Measurements from ENCODE around the gene FAM234B.

The FAM234B gene

DNA sequence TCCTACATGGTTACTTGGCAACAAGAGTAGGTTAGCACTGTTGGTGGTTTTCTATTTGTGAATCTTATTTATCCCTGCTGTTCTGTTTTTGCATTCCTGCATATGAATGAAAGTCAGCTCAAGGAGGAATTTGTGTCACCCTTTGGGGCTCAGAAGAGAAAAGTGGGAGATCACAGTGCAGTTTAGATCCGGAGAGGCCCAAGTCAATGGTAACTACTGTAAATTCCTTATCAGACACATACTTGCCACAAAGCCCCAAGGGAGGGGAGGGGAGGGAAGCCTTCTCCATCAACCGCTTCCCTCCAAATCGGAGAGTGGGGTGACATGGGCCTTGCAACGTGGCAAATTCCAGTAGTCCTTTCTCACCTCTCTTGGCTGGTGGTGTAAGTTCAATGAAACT, 44.3 kb downstream of the FAM234B start:
- no peaks in the 10 kb centered on the region for H3K27me3 ChIP-seq
- H3K36me3 ChIP-seq = peaks cover 13 to 27% (median 17%) of the 10 kb centered on the region in 11 experiments; a peak in 21 of 22 replicates
- peaks cover 36 to 57% (median 46%) of the 10 kb centered on the region in 10 experiments for H3K4me1 ChIP-seq
- H3K9ac ChIP-seq = no peak overlapping the region
- no peaks in the 10 kb centered on the region for H4K20me1 ChIP-seq
- H3K4me3 ChIP-seq = no peak overlapping the region
- H3K9me3 ChIP-seq (replicated peaks in 1 of 11) = peaks cover 10 to 19% (median 13%) of the 10 kb centered on the region in 11 experiments; a peak in 12 of 22 replicates
- TF ChIP-seq Cebpa-rat (IDR thresholded peaks at IDR 0.05) = no peak
- H3K4me2 ChIP-seq = peak overlapping the region; percentile 7 to 80 (median 64); a peak in 20 of 22 replicates
- H3K27ac ChIP-seq = no peak overlapping the region

DNA sequence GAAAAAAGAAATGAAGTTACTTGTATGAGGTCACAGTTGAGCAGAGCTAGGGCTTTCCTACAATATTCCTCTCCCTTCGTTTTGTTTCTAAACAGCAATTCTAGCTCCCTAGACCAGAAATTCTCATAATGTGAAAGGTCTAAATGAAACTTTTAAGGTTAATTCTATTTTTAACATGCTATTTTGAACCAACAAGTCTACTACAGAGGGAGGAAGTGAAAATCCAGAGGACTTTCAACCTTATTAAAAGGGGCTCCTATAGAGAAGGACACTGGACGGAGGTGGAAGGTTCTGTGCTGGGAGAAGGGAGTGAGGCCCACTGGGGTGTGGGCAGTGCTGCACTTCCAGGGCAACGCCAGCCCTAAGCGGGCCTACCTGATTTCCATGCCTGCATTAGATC, 45.9 kb downstream of the FAM234B start:
- peaks cover 40 to 73% (median 62%) of the 10 kb centered on the region in 10 experiments for H3K4me1 ChIP-seq
- H3K4me3 ChIP-seq = no peak overlapping the region
- no peaks in the 10 kb centered on the region for H4K20me1 ChIP-seq
- no peak overlapping the region for H3K27ac ChIP-seq
- TF ChIP-seq Cebpa-rat (IDR thresholded peaks at IDR 0.05) = no peak
- H3K27me3 ChIP-seq = no peaks in the 10 kb centered on the region
- H3K9me3 ChIP-seq (replicated peaks in 1 of 11) = peaks cover 0 to 5% (median under 1%) of the 10 kb centered on the region in 11 experiments; a peak in 7 of 22 replicates
- peaks cover under 1 to 13% (median 4%) of the 10 kb centered on the region in 11 experiments; a peak in 15 of 22 replicates for H3K36me3 ChIP-seq
- H3K4me2 ChIP-seq = peak overlapping the region; percentile 41 to 80 (median 67)
- H3K9ac ChIP-seq = no peak overlapping the region

DNA sequence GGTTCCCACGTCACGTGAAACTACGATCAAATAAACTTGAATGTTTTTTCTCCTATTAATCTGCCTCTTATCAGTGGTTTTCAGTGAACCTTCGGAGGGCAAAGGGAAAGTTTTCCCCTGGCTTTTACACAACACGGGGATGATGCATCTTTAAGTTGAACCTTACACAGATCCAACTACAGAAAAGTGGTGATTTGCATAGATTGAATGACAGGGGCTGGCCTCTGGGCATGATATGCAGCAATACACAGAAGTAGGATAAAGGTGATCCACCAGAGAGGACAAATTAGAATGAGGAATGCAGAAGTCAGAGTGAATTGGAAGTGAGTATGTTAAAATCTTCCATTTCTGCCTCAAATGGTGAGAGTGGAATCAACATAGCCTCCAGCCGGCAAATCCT, 47.7 kb downstream of the FAM234B start:
- Histone ChIP-seq H3K27me3 (no peaks in the 10 kb centered on the region), H3K9me3 (replicated peaks in 1 of 11) (0 out of 22 replicates have a peak, but pooled peaks cover 0 to 4% (median 0%) of the 10 kb centered on the region in 11 experiments), H3K4me3 (no peak overlapping the region), H3K4me1 (peaks cover 40 to 89% (median 72%) of the 10 kb centered on the region in 10 experiments), H3K4me2 (peak overlapping the region in 3 of 11 experiments; percentile 18 to 31 (median 27); a peak in 2 of 22 replicates), H4K20me1 (no peaks in the 10 kb centered on the region), H3K9ac (no peak overlapping the region), H3K27ac (0 out of 22 replicates have a peak overlapping the region, but pooled peaks of 3 of the 11 experiments have one; percentile 0 to 3 (median 1)), H3K36me3 (no peaks in the 10 kb centered on the region)
- TF ChIP-seq Cebpa-rat (IDR thresholded peaks at IDR 0.05) = no peak

DNA sequence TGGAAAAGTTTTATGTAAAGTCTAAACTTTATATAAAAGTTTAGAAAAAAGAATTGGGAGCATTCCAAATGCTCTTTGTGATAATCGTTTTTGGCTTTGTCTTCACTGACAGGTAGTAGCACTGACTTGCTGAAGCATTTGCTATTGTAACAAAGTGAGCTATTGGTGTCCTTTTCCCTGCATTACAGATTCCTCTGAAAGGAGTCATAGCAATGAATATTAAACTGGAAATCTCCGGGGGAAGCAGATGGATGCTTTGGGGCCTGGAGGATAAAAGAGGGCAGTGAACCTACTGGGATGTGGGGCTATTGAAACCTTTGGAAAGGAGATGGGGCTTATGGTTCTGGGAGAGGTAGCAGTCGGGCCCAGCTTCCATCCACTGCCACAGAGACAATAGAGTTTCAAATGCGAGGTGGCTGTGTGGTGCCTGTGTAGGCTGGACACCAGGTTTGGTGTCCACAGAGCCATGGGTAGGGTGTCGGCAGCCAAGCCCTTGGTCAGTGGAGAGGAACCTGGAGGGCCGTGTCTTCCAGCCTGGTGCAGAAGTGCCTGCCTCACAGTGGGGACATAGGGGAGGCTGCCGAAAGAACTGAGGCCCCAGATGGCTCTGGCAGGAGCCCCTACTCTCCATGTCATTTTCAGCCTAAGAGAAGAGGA, 49.1 kb downstream of the FAM234B start:
- no peaks in the 10 kb centered on the region for H3K36me3 ChIP-seq
- H3K4me3 ChIP-seq = no peak overlapping the region
- peaks cover 40 to 92% (median 75%) of the 10 kb centered on the region in 10 experiments for H3K4me1 ChIP-seq
- peak overlapping the region in 7 of 11 experiments; percentile 7 to 53 (median 19); a peak in 7 of 22 replicates for H3K9ac ChIP-seq
- peak overlapping the region in 10 of 11 experiments; percentile 16 to 74 (median 60); a peak in 17 of 22 replicates for H3K27ac ChIP-seq
- H3K4me2 ChIP-seq = peak overlapping the region in 8 of 11 experiments; percentile 16 to 90 (median 68); a peak in 16 of 22 replicates
- TF ChIP-seq Cebpa-rat (IDR thresholded peaks at IDR 0.05) = no peak
- 0 out of 22 replicates have a peak, but pooled peaks cover 0 to 4% (median 0%) of the 10 kb centered on the region in 11 experiments for H3K9me3 ChIP-seq (replicated peaks in 1 of 11)
- H4K20me1 ChIP-seq = no peaks in the 10 kb centered on the region
- no peaks in the 10 kb centered on the region for H3K27me3 ChIP-seq

GRCh38 chr12:13093848-13094220, 49.7 kb downstream of the FAM234B start:
- no peaks in the 10 kb centered on the region for H3K36me3 ChIP-seq
- no peak overlapping the region for H3K4me3 ChIP-seq
- no peaks in the 10 kb centered on the region for H3K27me3 ChIP-seq
- peak overlapping the region in 7 of 11 experiments; percentile 7 to 53 (median 19); a peak in 9 of 22 replicates for H3K9ac ChIP-seq
- 0 out of 22 replicates have a peak, but pooled peaks cover 0 to 4% (median 0%) of the 10 kb centered on the region in 11 experiments for H3K9me3 ChIP-seq (replicated peaks in 1 of 11)
- no peaks in the 10 kb centered on the region for H4K20me1 ChIP-seq
- H3K27ac ChIP-seq = peak overlapping the region in 10 of 11 experiments; percentile 16 to 74 (median 60); a peak in 17 of 22 replicates
- H3K4me1 ChIP-seq = peaks cover 40 to 92% (median 75%) of the 10 kb centered on the region in 10 experiments
- H3K4me2 ChIP-seq = peak overlapping the region in 10 of 11 experiments; percentile 2 to 90 (median 66); a peak in 18 of 22 replicates
- TF ChIP-seq Cebpa-rat (IDR thresholded peaks at IDR 0.05) = no peak

DNA sequence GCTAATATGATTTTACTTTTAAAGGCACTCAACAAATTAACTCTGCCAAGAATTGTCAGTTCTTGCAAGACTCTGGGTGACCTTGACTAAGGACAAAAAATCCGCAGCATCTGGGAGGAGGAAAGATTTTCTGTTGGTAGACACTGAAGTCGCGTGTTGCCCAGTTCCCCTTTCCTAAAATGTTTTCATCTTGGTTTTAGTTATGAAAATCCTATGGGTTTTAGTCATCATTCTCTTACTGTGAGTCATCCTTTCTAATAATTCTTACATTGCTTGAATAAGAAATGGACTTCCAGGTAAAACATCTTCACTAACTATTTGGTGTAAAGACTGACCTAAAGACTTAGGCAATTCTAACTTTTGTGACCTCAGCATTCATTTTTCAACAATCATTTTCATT, 50.2 kb downstream of the FAM234B start:
- Histone ChIP-seq H3K27me3 (no peaks in the 10 kb centered on the region), H3K36me3 (no peaks in the 10 kb centered on the region), H3K27ac (peak overlapping the region in 9 of 11 experiments; percentile 21 to 74 (median 61); a peak in 15 of 22 replicates), H3K9me3 (replicated peaks in 1 of 11) (0 out of 22 replicates have a peak, but pooled peaks cover 0 to 2% (median 0%) of the 10 kb centered on the region in 11 experiments), H4K20me1 (no peaks in the 10 kb centered on the region), H3K4me3 (no peak overlapping the region), H3K4me2 (peak overlapping the region in 10 of 11 experiments; percentile 2 to 90 (median 66); a peak in 16 of 22 replicates), H3K4me1 (peaks cover 38 to 93% (median 76%) of the 10 kb centered on the region in 10 experiments), H3K9ac (peak overlapping the region in 6 of 11 experiments; percentile 7 to 53 (median 22); a peak in 6 of 22 replicates)
- no peak for TF ChIP-seq Cebpa-rat (IDR thresholded peaks at IDR 0.05)

DNA sequence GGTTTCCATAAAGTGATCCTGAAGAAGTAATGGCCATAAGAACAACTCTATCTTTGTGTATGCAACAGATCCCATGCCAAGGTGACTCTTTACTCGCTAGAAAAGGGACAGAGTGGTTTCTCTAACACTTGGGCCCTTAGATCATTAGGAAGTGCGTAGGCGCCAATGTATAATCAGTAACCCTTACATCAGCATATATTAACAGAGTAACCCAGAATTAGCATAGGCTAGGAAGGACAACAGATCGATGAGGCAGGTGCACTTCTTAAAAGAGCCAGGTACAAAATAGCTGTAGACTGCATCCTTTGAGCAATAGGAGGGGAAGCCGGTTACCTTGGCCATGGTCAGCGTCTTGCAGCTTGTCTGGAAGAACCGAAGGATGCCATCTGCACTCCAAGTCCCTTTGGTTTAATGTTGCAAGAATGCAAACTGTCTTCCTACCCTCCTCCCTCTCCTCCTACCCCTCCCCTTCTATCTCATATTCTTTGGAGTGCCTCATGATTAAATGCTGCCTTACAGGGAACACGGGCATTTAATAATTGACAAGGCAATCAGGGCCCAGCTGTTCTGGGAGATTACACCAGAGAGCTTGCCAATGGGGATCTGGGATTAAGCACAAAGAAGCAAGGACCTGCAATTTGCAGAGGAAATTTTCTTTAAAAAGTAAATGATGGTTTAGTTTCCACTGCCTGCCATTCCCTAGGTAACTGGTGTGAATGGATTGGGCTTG, 51.2 kb downstream of the FAM234B start:
- no peaks in the 10 kb centered on the region for H3K27me3 ChIP-seq
- no peak overlapping the region for H3K4me3 ChIP-seq
- no peaks in the 10 kb centered on the region for H3K36me3 ChIP-seq
- peaks cover 38 to 94% (median 76%) of the 10 kb centered on the region in 10 experiments for H3K4me1 ChIP-seq
- no peak overlapping the region for H3K9ac ChIP-seq
- H3K27ac ChIP-seq = peak overlapping the region in 6 of 11 experiments; percentile 12 to 74 (median 54); a peak in 8 of 22 replicates
- peak overlapping the region in 8 of 11 experiments; percentile 16 to 90 (median 68); a peak in 14 of 22 replicates for H3K4me2 ChIP-seq
- H4K20me1 ChIP-seq = no peaks in the 10 kb centered on the region
- TF ChIP-seq Cebpa-rat (IDR thresholded peaks at IDR 0.05) = no peak
- H3K9me3 ChIP-seq (replicated peaks in 1 of 11) = no peaks in the 10 kb centered on the region

- Histone ChIP-seq H3K4me1 (peaks cover 54 to 93% (median 88%) of the 10 kb centered on the region in 10 experiments), H3K9ac (peak overlapping the region; percentile 74 to 100 (median 92)), H3K4me2 (peak overlapping the region; percentile 69 to 99 (median 87)), H3K9me3 (replicated peaks in 1 of 11) (no peaks in the 10 kb centered on the region), H4K20me1 (no peaks in the 10 kb centered on the region), H3K36me3 (no peaks in the 10 kb centered on the region), H3K4me3 (peak overlapping the region; percentile 21 to 53 (median 33); a peak in 15 of 20 replicates), H3K27ac (peak overlapping the region; percentile 61 to 100 (median 99)), H3K27me3 (no peaks in the 10 kb centered on the region)
- no peak for TF ChIP-seq Cebpa-rat (IDR thresholded peaks at IDR 0.05)
These were observed 53.4 kb downstream of the FAM234B start for GRCh38 chr12:13097491-13098011.
